HCT116 (cell line): Measurements from ENCODE around the gene CDKL4.

Experiments
- ATF3 ChIP-seq: IDR thresholded peaks from 2 replicates; pipeline ENCODE4 v1.6.1; 2012
- CEBPB ChIP-seq: IDR thresholded peaks from 2 replicates; pipeline ENCODE4 v1.6.1; 2012; ENCODE audit warnings: low read depth
- ELF1 ChIP-seq: IDR thresholded peaks from 2 replicates; pipeline ENCODE4 v1.6.1; 2012; ENCODE audit warnings: low read depth, borderline replicate concordance
- EZH2 ChIP-seq: fragments of 200-600 bp; sonication (generic); IDR thresholded peaks from 2 replicates; pipeline ENCODE4 v1.6.1; 2017; ENCODE audit warnings: antibody characterized with exemption, mixed run types
- MAX ChIP-seq: IDR thresholded peaks from 2 replicates; pipeline ENCODE4 v1.6.1; 2012
- POLR2A ChIP-seq: IDR thresholded peaks from 2 replicates; pipeline ENCODE4 v1.7.0; 2011; ENCODE audit warnings: borderline replicate concordance; ENCODE audit not compliant: insufficient read depth, insufficient read length; ENCODE audit errors: extremely low read depth
- SIN3A ChIP-seq: IDR thresholded peaks from 2 replicates; pipeline ENCODE4 v1.6.1; 2012; ENCODE audit warnings: low read depth
- TCF7L2 ChIP-seq: IDR thresholded peaks from 2 replicates; pipeline ENCODE4 v1.7.0; 2011; ENCODE audit warnings: borderline replicate concordance, inconsistent platforms; ENCODE audit not compliant: insufficient read depth, insufficient read length; ENCODE audit errors: extremely low read depth
- YY1 ChIP-seq: IDR thresholded peaks from 2 replicates; pipeline ENCODE4 v1.6.1; 2011; ENCODE audit warnings: low read length, low read depth, moderate library complexity, mild to moderate bottlenecking; ENCODE audit not compliant: insufficient replicate concordance; ENCODE audit errors: extremely low read depth
- ZBTB33 ChIP-seq: IDR thresholded peaks from 2 replicates; pipeline ENCODE4 v1.6.1; 2011; ENCODE audit warnings: mild to moderate bottlenecking, low read length, moderate library complexity; ENCODE audit not compliant: insufficient replicate concordance; ENCODE audit errors: extremely low read depth
- ZNF274 ChIP-seq: fragments of 200-500 bp; sonication (Bioruptor generic); IDR thresholded peaks from 2 replicates; pipeline ENCODE4 v1.6.1; 2014; ENCODE audit warnings: mild to moderate bottlenecking, low read depth, low read length, inconsistent platforms
- TF ChIP-seq, protein P1 (sequence below), 3 experiments: fragments of 200-600 bp in 1 of 3; sonication (generic) in 1 of 3; IDR thresholded peaks in 2 of 3; conservative IDR thresholded peaks in 1 of 3; 2 replicates each; pipeline ENCODE4 v1.5.1; 2012 to 2017; ENCODE audit warnings: low read depth in 2 of 3, low read length in 2 of 3, antibody characterized with exemption in 1 of 3, borderline replicate concordance in 1 of 3, control low read depth in 1 of 3, mild to moderate bottlenecking in 1 of 3, mixed read lengths in 1 of 3, mixed run types in 1 of 3, moderate library complexity in 1 of 3; ENCODE audit not compliant: insufficient read depth in 1 of 3
- TF ChIP-seq, protein P2 (sequence below): IDR thresholded peaks from 2 replicates; pipeline ENCODE4 v1.6.1; 2012; ENCODE audit warnings: low read depth

GRCh38 chr2:39141334-39142271, 102.2 kb downstream of the CDKL4 start:
- TF ChIP-seq, protein P1, sequence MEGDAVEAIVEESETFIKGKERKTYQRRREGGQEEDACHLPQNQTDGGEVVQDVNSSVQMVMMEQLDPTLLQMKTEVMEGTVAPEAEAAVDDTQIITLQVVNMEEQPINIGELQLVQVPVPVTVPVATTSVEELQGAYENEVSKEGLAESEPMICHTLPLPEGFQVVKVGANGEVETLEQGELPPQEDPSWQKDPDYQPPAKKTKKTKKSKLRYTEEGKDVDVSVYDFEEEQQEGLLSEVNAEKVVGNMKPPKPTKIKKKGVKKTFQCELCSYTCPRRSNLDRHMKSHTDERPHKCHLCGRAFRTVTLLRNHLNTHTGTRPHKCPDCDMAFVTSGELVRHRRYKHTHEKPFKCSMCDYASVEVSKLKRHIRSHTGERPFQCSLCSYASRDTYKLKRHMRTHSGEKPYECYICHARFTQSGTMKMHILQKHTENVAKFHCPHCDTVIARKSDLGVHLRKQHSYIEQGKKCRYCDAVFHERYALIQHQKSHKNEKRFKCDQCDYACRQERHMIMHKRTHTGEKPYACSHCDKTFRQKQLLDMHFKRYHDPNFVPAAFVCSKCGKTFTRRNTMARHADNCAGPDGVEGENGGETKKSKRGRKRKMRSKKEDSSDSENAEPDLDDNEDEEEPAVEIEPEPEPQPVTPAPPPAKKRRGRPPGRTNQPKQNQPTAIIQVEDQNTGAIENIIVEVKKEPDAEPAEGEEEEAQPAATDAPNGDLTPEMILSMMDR (IDR thresholded peaks at IDR 0.05 in 2 of 3, conservative IDR thresholded peaks at IDR 0.05 in 1 of 3; ENCODE audit: borderline replicate concordance in 1 of 3, insufficient read depth in 1 of 3, low read depth in 2 of 3, low read length in 2 of 3), result no peak
- TF ChIP-seq ZNF274 (no peak), POLR2A (no peak), CEBPB (no peak), ELF1 (no peak), ZBTB33 (no peak), EZH2 (no peak), YY1 (no peak), MAX (no peak), ATF3 (no peak), TCF7L2 (no peak), SIN3A (no peak)
- TF ChIP-seq, protein P2, sequence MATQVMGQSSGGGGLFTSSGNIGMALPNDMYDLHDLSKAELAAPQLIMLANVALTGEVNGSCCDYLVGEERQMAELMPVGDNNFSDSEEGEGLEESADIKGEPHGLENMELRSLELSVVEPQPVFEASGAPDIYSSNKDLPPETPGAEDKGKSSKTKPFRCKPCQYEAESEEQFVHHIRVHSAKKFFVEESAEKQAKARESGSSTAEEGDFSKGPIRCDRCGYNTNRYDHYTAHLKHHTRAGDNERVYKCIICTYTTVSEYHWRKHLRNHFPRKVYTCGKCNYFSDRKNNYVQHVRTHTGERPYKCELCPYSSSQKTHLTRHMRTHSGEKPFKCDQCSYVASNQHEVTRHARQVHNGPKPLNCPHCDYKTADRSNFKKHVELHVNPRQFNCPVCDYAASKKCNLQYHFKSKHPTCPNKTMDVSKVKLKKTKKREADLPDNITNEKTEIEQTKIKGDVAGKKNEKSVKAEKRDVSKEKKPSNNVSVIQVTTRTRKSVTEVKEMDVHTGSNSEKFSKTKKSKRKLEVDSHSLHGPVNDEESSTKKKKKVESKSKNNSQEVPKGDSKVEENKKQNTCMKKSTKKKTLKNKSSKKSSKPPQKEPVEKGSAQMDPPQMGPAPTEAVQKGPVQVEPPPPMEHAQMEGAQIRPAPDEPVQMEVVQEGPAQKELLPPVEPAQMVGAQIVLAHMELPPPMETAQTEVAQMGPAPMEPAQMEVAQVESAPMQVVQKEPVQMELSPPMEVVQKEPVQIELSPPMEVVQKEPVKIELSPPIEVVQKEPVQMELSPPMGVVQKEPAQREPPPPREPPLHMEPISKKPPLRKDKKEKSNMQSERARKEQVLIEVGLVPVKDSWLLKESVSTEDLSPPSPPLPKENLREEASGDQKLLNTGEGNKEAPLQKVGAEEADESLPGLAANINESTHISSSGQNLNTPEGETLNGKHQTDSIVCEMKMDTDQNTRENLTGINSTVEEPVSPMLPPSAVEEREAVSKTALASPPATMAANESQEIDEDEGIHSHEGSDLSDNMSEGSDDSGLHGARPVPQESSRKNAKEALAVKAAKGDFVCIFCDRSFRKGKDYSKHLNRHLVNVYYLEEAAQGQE, result no peak
